Neural cell (in vitro differentiated cells): ENCODE measurements around the gene MECP2. TPM values are rescaled to one million over a fixed set of nuclear protein-coding genes. Genes with fewer than 3 reads are reported as not detected.

Source experiments
- H2AFZ ChIP-seq: fragments of 200-600, 300-800 bp; sonication (generic), shearing (Covaris generic); 2 replicates; pipeline ENCODE4 v1.6.0; 2014; ENCODE audit warnings: low read depth, mild to moderate bottlenecking, antibody characterized with exemption, low read length, moderate library complexity
- H3F3A ChIP-seq: fragments of 200-600 bp; shearing (Covaris generic); 2 replicates; pipeline ENCODE4 v1.6.1; 2016; ENCODE audit warnings: mild to moderate bottlenecking, moderate library complexity, mixed read lengths, antibody characterized with exemption, low read length; ENCODE audit not compliant: insufficient read depth, poor library complexity, severe bottlenecking
- H3K27ac ChIP-seq: fragments of 200-600, 300-800 bp; sonication (generic), shearing (Covaris generic); 2 replicates; pipeline ENCODE4 v1.5.1; 2014; ENCODE audit warnings: mild to moderate bottlenecking, low read length, moderate library complexity
- H3K27me3 ChIP-seq: fragments of 300-800, 200-600 bp; sonication (generic), shearing (Covaris generic); 2 replicates; pipeline ENCODE4 v1.6.0; 2014; ENCODE audit warnings: mild to moderate bottlenecking, low read depth, low read length, moderate library complexity; ENCODE audit not compliant: insufficient read depth
- H3K36me3 ChIP-seq: fragments of 300-800, 200-600 bp; sonication (generic), shearing (Covaris generic); 2 replicates; pipeline ENCODE4 v1.5.1; 2014; ENCODE audit warnings: mild to moderate bottlenecking, antibody characterized with exemption, low read length, moderate library complexity; ENCODE audit not compliant: insufficient read depth
- H3K4me2 ChIP-seq: fragments of 300-800, 200-600 bp; sonication (generic), shearing (Covaris generic); 2 replicates; pipeline ENCODE4 v1.6.0; 2014; ENCODE audit warnings: mild to moderate bottlenecking, low read length
- H3K4me3 ChIP-seq: fragments of 300-800, 200-600 bp; sonication (generic), shearing (Covaris generic); 2 replicates; pipeline ENCODE4 v1.5.1; 2014; ENCODE audit warnings: mild to moderate bottlenecking, low read length, moderate library complexity
- H3K79me2 ChIP-seq: fragments of 200-600 bp; shearing (Covaris generic); replicated peaks from 2 replicates; pipeline ENCODE4 v1.6.0; 2014; ENCODE audit warnings: mild to moderate bottlenecking, low read length, moderate library complexity; ENCODE audit not compliant: insufficient read depth
- H3K9ac ChIP-seq: fragments of 300-800, 200-600 bp; sonication (generic), shearing (Covaris generic); 2 replicates; pipeline ENCODE4 v1.6.1; 2016; ENCODE audit warnings: mild to moderate bottlenecking, low read length, mixed read lengths
- H3K9me2 ChIP-seq: fragments of 200-600 bp; shearing (Covaris generic); 2 replicates; pipeline ENCODE4 v1.6.1; 2016; ENCODE audit warnings: mild to moderate bottlenecking, low read length, mixed read lengths; ENCODE audit not compliant: insufficient read depth
- H3K9me3 ChIP-seq: fragments of 200-600, 300-800 bp; sonication (generic), shearing (Covaris generic); 2 replicates; pipeline ENCODE4 v1.6.1; 2016; ENCODE audit warnings: mild to moderate bottlenecking, mixed run types, low read length, moderate library complexity, mixed read lengths
- H4K20me1 ChIP-seq: fragments of 200-600 bp; shearing (Covaris generic); 2 replicates; pipeline ENCODE4 v1.6.1; 2016; ENCODE audit warnings: mild to moderate bottlenecking, mixed run types; ENCODE audit not compliant: insufficient read depth
- EP300 ChIP-seq: fragments of 450-650 bp; conservative IDR thresholded peaks from 2 replicates; pipeline ENCODE4 v1.6.1; 2014; ENCODE audit warnings: antibody characterized with exemption, mild to moderate bottlenecking, moderate library complexity; ENCODE audit not compliant: poor library complexity, severe bottlenecking
- EZH2 ChIP-seq: fragments of 200-600, 300-800 bp; shearing (Covaris generic), sonication (generic); IDR thresholded peaks from 2 replicates; pipeline ENCODE4 v1.6.1; 2014; ENCODE audit warnings: antibody characterized with exemption, low read length, borderline replicate concordance, mild to moderate bottlenecking; ENCODE audit not compliant: insufficient read depth, poor library complexity, severe bottlenecking
- MXI1 ChIP-seq: fragments of 450-650 bp; conservative IDR thresholded peaks from 2 replicates; pipeline ENCODE4 v1.6.1; 2014; ENCODE audit warnings: antibody characterized with exemption, mild to moderate bottlenecking; ENCODE audit not compliant: poor library complexity, severe bottlenecking
- POLR2AphosphoS5 ChIP-seq: IDR thresholded peaks from 2 replicates; pipeline ENCODE4 v1.6.1; 2012
- RAD21 ChIP-seq: fragments of 450-650 bp; conservative IDR thresholded peaks from 2 replicates; pipeline ENCODE4 v1.6.1; 2014; ENCODE audit warnings: antibody characterized with exemption, mild to moderate bottlenecking, moderate library complexity
- SMC3 ChIP-seq: fragments of 450-650 bp; conservative IDR thresholded peaks from 2 replicates; pipeline ENCODE4 v1.6.1; 2014; ENCODE audit warnings: antibody characterized with exemption, mild to moderate bottlenecking, moderate library complexity; ENCODE audit not compliant: poor library complexity
- TAF1 ChIP-seq: IDR thresholded peaks from 2 replicates; pipeline ENCODE4 v1.6.1; 2012; ENCODE audit warnings: low read depth
- polyA plus RNA-seq: library from polyadenylated mRNA; depleted of rRNA; stranded (reverse); fragments of >200 nt; gene quantifications from 2 replicates; pipeline ENCODE4 v1.2.3, GENCODE V29; 2014
- TF ChIP-seq, protein P1 (sequence below): IDR thresholded peaks from 2 replicates; pipeline ENCODE4 v1.6.1; 2012; ENCODE audit warnings: borderline replicate concordance
- TF ChIP-seq, protein P2 (sequence below): fragments of 450-650 bp; IDR thresholded peaks from 2 replicates; pipeline ENCODE4 v1.5.1; 2014; ENCODE audit warnings: antibody characterized with exemption, mild to moderate bottlenecking, moderate library complexity; ENCODE audit not compliant: poor library complexity, severe bottlenecking

Gene MECP2
- polyA plus RNA-seq, 1 donor from 2014 or later, result 14.5 TPM

DNA sequence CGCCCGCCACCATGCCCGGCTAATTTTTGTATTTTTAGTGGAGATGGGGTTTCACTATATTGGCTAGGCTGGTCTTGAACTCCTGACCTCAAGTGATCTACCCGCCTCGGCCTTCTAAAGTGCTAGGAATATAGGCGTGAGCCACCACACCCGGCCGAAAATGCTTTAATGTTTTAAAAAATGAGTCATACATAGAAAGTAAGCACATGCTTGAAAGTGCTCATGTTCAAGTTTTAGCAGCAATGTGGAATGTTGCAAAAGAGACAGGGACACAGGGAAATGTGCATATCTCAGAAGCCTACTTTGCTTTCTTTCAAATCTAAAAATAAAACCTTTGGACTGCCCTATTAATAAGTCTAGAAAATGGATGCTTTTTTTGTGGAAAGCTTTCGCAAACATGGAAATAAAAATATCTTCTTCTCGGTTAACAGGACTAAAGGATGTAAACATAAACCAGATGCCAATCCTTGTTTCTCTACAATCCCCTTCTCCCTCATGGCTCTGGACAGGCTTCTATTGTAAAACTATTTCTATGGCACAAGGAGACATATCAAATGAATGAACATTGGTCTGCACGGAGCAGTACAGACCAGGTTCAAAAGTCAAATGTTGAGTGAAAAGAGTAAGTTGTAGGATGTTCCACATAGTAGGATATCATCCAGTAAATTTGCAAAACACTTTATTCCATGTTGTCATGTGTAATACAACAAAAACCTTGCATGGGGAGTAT, 15.0 kb downstream of the MECP2 start:
- Histone ChIP-seq H3K9me2 (no peaks in the 10 kb centered on the region), H3F3A (no peaks in the 10 kb centered on the region), H3K4me3 (no peak overlapping the region), H4K20me1 (no peaks in the 10 kb centered on the region), H3K36me3 (no peaks in the 10 kb centered on the region), H3K9ac (no peak overlapping the region), H2AFZ (no peak overlapping the region), H3K4me2 (no peak overlapping the region), H3K27me3 (no peaks in the 10 kb centered on the region), H3K79me2 (peaks cover 14% of the 10 kb centered on the region), H3K9me3 (no peaks in the 10 kb centered on the region), H3K27ac (no peak overlapping the region)
- TF ChIP-seq POLR2AphosphoS5 (no peak), RAD21 (no peak), SMC3 (no peak), EZH2 (no peak), EP300 (no peak), TAF1 (no peak), MXI1 (no peak)
- TF ChIP-seq, protein P1, sequence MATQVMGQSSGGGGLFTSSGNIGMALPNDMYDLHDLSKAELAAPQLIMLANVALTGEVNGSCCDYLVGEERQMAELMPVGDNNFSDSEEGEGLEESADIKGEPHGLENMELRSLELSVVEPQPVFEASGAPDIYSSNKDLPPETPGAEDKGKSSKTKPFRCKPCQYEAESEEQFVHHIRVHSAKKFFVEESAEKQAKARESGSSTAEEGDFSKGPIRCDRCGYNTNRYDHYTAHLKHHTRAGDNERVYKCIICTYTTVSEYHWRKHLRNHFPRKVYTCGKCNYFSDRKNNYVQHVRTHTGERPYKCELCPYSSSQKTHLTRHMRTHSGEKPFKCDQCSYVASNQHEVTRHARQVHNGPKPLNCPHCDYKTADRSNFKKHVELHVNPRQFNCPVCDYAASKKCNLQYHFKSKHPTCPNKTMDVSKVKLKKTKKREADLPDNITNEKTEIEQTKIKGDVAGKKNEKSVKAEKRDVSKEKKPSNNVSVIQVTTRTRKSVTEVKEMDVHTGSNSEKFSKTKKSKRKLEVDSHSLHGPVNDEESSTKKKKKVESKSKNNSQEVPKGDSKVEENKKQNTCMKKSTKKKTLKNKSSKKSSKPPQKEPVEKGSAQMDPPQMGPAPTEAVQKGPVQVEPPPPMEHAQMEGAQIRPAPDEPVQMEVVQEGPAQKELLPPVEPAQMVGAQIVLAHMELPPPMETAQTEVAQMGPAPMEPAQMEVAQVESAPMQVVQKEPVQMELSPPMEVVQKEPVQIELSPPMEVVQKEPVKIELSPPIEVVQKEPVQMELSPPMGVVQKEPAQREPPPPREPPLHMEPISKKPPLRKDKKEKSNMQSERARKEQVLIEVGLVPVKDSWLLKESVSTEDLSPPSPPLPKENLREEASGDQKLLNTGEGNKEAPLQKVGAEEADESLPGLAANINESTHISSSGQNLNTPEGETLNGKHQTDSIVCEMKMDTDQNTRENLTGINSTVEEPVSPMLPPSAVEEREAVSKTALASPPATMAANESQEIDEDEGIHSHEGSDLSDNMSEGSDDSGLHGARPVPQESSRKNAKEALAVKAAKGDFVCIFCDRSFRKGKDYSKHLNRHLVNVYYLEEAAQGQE, result no peak
- TF ChIP-seq, protein P2, sequence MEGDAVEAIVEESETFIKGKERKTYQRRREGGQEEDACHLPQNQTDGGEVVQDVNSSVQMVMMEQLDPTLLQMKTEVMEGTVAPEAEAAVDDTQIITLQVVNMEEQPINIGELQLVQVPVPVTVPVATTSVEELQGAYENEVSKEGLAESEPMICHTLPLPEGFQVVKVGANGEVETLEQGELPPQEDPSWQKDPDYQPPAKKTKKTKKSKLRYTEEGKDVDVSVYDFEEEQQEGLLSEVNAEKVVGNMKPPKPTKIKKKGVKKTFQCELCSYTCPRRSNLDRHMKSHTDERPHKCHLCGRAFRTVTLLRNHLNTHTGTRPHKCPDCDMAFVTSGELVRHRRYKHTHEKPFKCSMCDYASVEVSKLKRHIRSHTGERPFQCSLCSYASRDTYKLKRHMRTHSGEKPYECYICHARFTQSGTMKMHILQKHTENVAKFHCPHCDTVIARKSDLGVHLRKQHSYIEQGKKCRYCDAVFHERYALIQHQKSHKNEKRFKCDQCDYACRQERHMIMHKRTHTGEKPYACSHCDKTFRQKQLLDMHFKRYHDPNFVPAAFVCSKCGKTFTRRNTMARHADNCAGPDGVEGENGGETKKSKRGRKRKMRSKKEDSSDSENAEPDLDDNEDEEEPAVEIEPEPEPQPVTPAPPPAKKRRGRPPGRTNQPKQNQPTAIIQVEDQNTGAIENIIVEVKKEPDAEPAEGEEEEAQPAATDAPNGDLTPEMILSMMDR, result no peak

DNA sequence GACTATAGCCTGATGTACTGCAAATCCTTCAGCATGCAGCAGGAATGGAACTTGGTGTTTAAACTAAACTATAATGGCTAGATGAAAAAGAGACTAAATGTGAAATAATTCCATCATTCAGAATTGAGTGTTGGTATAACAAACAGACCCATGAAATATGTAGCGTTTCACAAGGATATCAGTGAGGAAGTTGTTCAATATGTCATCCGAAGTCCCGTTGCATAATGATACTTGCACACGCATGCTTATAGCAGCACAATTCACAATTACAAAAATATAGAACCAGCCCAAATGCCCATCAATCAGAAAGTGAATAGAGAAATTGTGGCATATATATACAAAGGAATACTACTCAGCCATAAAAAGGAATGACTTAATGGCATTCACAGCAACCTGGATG, 20.4 kb downstream of the MECP2 start:
- no peaks in the 10 kb centered on the region for H3K27me3 ChIP-seq
- no peak overlapping the region for H2AFZ ChIP-seq
- no peaks in the 10 kb centered on the region for H3F3A ChIP-seq
- no peaks in the 10 kb centered on the region for H3K36me3 ChIP-seq
- H3K4me2 ChIP-seq, result no peak overlapping the region
- H4K20me1 ChIP-seq, result no peaks in the 10 kb centered on the region
- H3K9me3 ChIP-seq, result no peaks in the 10 kb centered on the region
- no peaks in the 10 kb centered on the region for H3K9me2 ChIP-seq
- peaks cover 5% of the 10 kb centered on the region for H3K79me2 ChIP-seq
- H3K9ac ChIP-seq, result no peak overlapping the region
- no peak overlapping the region for H3K27ac ChIP-seq
- no peak overlapping the region for H3K4me3 ChIP-seq
- TF ChIP-seq, protein P2, result no peak
- TF ChIP-seq EP300, result no peak
- no peak for TF ChIP-seq EZH2
- TF ChIP-seq RAD21, result no peak
- no peak for TF ChIP-seq POLR2AphosphoS5
- TF ChIP-seq SMC3, result no peak
- TF ChIP-seq, protein P1, result no peak
- TF ChIP-seq MXI1, result no peak
- TF ChIP-seq TAF1, result no peak
